HS-5 (cell line): ENCODE data around the gene KIF1A.

Source experiments
- DNase-seq: peaks from one replicate; pipeline ENCODE4 v3.0.0-alpha.2; 2012; ENCODE audit warnings: low read depth

KIF1A gene

DNA sequence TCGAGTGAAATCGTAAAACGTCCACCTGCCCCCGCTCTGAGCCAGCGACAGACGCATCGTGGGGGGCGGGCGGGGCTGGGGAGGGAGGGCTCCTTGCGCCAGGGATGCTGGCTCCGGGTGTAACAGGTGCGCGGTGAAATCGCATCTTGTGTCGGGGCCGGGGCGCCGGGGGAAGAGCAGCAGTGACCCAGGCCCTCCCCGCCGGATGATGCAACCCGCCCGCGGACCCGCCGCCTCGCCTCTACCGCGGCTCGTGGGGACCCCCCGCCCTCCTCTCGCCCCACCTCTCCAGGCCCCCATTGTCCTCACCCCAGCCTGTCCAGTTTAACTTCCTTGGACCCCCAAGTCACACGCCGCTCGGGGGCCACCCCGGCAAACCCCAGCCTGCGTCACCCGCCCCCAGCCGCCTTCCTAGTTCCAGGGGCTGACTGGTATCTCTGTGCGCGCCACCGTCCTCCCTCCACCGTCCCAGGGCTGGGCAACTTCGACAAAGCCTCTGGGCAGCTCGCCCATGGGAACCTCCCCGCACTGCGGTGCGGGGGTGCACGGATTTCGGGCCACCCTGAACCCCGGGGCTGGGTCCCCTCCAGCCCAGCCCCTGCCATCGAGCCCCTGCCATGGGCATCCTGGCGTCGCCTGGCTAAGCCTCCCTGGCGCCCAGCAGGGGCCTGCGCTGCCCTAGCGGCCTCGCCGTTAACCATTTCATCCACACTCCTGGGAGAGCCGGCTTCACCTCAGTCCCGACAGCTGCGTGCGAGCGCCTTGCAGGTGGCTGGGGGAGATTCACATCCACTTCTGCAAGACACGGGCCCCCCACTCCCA lies 799 bp upstream of the KIF1A start:
- DNase-seq, result no peak

DNA sequence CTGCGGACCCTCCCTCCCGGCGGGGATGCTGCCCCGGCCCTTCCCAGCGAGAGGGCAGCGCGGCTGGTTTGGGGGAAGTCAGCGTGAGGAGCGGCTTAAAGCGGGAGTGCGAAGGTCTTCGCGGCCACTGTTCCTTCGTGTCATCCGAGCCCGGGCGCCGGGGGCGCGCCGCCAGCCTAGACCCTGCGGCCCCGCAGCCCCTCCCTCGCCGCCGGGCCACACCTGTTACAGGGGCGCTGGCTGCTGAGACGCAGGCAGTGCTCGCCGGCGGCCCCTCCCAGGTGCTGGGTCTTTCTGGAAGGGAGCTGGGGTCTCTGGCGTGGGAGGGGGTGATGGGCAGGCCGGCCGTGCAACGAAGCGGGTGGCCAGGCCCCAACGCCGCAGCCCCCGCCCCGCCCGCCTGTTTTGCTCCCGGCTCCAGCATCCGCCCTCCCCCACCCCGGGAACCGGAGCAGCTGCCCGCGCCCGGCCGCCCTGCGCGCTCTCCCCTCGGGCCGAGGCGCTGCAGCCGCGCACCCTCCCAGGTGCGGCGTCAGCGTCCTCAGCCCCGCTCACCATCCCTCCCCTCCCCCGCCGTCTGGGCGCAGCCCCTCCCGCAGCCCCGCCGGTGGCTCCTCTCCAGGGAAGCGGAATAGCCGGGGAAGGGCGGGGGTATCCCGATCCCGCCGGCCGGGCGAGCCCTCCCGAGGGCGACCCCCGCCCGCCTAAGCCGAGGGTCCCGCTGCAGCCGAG lies 727 bp downstream of the KIF1A start:
- DNase-seq, result no peak

DNA sequence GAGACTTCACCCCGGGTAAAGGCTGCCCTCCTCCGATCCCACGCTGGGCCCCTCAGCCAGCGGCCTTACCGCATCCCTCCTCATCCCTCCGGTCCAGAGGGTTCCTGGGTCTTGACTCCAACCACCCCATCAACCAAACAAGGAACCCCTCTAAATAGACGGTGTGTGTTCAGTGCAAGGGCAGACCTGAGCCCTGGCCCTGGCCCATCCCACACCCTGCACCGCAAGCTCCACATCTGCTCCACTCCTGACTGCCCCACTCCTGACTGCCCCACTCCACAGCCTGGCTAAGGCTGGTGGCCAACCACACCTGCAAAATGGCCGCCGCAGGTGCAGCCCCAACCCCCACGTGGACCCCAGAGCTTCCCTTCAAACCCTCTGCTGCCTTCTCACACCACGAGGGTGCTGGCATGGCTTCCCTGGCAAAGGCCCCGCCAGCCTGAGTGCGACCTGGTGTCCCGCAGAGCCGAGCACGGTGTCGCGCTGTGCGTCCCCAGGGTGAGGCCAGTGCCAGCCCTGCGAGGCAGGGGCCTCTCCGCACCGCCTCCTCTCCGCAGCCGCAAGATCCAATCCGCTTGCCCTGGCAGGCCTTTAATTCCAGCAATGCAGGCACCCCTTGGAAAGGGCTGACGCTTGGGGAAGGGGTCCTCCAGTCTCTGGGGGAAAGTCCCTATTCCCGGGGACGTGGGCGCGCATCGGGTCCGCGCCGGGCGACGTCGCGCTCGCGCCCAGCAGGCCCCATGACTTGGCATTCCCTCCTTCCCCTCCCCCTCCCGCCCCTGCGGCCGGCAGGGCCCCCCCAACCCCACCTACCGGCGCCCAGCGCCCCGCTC lies 1.5 kb downstream of the KIF1A start:
- no peak for DNase-seq

DNA sequence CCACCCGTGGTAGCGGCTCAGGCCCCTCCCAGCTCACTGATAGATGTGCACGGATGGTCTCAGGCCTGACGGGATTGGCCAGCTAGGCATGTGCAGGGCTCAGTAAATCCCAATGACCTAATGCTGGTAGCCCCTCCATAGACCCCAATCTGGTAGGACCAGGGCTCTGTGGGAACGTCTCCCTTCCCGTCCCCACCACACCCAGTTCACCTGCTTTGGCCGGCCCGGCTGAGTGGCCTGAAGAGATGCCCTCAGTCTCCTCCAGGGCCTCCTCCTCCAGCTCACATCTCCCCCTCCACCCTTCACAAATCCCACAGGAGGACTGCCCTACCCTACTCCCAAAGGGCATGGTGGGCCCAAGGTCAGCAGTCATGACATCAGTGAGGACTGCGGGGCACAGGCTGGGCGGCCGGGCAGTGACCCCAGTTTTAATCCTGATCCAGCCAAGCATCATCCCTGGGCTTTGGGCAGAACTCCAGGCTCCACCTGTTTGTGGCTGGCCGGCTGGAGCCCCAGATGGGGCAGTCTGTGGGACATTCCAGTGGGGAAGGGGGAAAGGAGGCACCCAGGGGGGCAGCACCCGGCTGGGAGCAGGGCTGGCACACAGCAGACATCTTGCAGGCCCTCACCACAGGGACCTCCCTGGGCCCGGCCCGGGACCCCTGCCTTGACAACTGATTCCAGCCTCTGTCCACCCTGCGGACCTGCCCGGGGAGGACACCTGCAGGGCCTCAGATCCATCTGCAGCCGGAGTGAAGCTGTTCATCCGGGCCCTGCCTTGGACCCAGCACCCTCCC lies 2.3 kb downstream of the KIF1A start:
- DNase-seq, result no peak

DNA sequence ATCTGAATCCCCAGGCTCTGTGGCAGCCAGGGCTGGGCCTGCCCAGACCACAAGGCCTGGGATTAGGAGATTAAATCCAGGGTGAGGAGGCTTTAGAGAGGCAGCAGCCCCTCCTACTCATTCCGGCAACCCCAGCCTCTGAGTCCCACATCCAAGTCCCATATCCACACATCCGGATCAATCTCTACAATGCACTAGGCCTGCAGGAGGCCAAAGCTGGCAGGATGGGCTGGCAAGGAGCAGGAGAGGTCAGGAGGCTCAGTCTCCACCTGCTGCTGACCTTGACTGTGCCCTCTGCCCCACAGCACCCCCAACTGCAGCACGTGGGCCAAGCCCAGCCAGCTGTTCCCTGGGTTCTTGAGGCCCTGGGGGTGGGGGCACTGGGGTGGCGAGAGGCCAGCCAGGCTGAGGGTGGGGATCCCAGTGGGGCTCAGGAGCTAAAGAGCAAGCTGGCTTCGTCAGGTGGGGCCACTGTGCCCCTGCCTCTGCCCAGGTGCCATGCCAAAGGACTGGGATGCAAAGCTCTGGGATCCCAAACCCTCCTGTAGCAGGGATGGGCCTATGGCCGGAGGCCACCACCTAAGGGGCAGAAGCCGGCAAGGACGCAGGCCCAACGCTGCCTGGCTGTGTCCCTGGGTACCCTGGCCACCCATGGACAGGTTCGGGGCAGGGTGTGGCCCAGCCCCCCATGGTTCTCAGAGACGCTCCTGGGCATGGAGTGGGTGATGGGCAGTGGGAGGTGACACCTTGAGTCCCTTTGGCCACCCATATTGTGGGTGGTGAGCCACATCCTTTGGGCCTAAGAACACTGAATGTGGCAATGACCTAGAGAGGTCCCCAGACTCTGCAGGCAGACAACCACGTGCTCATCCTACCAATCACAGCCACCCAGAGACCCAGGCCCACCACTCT lies 3.2 kb downstream of the KIF1A start:
- DNase-seq, result no peak

DNA sequence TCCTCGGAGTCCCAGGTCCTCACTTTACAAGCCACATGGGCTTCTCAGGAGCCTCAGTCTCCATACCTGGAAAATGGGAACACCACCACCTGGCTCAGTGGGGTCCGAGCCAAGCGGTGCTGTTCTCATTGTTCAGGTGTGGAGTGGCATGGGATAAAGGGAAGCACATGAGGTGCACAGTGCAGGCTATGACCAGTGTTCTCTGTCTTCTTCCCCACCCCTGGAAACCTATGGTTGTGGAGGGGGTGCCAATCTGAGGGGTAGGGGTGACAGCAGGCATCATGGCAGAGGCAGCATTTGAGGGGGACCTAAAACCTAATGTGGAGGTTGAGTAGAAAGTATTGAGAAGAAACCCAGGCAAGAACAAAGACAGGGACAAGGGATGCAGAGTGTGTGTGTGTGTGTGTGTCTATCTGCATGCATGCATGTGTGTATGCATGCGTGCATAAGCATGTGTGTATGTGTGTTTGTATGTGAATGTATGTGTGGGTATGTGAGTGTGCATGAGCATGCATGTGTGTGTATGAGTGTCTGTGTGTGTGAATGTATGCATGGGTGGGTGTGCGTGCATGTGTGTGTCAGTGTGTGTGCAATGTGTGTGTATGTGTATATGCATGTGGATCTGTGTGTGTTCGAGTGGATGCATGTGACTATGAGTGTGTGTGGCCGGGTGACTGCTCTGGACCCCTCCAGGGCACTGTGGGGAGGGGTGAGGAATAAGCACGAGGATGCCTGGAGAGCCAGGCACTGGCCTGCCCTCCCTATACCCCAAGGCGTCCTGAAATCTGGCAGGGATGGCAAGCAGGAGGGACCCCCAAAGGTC lies 4.0 kb downstream of the KIF1A start:
- no peak for DNase-seq

DNA sequence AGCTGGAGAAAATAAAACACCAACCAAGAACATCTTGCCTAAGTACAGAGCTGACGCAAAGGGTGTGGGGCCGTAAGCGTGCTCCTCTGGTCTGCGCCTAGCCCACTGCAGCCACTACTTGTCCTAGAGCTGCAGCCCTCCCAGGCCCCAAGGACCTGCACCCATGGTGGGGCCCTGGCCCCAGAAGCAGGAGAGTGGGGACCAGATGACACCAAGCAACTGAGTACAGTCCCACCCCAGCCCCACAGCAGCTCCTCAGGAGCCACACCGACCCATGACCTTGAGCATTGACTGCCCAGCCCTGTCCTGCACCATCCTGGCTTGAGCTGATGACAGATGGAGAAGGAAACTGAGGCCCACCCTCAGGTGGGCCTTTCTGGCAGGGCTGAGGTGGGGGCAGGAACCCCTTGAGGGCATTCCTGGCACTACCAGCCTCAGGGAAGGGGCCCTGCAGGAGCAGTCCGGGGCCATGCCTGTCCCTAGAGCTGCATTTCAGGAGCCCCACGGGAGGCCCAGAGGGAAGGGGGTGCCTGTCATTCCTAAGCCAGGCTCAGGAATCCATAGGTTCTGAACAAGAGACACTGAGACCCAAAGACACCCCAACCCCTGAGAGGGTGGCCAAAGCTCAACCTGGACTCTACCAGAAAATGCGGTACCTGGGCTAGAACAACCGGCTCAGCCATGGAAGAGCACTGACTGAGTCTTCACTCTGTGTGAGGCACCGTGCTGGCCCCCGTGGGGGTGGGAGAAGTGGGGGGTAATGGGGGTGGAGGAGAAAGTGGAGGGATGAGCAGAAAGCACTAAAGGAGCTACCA lies 4.9 kb downstream of the KIF1A start:
- DNase-seq, result no peak

DNA sequence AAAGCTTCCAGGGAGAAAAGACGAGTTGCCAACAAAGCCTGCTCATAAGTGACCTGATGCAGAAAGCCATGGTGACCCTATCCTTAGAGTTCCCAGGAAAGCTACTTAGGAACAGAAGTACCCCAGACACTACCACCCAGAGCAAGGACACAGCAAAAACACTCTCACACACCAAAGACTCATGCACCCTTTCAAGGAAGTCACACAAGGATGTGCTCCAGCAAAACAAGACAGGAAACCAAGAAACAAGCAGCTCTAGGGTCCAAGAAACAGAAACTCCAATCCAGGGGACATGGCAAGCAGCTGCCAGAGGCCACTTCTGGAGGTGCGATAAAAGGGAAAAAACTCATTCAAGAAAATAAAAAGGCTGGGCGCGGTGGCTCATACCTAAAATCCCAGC lies 5.7 kb downstream of the KIF1A start:
- DNase-seq, result no peak

DNA sequence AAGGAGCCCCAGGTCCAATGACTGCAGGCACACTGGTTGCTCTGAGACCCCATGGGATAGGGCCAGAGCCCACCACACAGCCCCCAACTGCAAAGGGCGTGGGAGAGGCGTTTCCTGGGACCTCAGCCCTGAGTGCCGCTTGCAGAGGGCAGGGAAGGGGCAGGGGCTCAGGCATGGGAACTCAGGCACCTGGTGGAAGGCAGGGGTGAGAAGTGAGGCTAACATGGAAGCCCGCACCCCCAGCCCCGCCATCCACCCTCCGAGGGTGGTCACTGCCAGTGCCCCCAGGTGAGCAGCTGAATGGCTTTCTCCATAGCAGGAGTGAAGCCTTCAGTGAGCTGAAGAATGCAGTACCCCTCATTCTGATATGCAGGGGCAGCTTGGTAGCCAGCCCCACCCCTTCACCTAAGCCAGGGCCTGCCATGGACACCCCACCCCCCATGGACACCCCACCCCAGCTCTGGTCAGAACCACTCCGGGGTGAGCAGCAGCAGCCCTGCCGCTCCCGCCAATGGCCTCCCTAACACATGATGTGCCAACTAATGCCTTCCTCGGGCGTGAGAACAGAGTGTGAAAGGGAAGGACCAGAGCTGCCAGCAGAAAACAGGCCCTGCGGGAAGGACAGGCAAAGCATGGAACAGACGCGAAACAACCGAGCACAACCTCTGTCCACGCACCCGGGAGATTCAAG lies 6.6 kb downstream of the KIF1A start:
- no peak for DNase-seq

DNA sequence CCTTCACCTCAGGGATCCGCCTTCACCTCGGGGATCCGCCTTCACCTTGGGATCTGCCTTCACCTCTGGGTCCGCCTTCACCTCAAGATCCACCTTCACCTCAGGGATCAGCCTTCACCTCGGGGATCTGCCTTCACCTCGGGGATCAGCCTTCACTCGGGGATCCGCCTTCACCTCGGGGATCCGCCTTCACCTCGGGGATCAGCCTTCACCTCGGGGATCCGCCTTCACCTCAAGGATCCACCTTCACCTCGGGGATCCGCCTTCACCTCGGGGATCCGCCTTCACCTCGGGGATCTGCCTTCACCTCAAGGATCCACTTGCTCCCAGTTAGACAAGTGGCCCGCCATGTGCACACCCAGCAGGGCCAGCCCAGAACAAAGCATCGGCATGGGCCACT lies 7.3 kb downstream of the KIF1A start:
- DNase-seq, result no peak

DNA sequence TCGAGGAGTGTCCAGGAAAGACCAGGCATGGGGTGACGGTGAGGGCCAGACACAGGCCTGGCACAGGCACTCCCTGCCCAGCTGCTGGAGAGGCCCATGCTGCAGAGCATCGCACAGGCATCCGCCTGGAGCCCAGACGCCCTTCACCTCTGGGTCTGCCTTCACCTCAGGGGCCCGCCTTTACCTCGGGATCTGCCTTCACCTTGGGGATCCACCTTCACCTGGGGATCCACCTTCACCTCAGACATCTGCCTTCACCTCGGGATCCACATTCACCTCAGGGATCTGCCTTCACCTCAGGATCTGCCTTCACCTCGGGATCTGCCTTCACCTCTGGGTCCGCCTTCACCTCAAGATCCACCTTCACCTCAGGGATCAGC lies 7.7 kb downstream of the KIF1A start:
- DNase-seq, result no peak

DNA sequence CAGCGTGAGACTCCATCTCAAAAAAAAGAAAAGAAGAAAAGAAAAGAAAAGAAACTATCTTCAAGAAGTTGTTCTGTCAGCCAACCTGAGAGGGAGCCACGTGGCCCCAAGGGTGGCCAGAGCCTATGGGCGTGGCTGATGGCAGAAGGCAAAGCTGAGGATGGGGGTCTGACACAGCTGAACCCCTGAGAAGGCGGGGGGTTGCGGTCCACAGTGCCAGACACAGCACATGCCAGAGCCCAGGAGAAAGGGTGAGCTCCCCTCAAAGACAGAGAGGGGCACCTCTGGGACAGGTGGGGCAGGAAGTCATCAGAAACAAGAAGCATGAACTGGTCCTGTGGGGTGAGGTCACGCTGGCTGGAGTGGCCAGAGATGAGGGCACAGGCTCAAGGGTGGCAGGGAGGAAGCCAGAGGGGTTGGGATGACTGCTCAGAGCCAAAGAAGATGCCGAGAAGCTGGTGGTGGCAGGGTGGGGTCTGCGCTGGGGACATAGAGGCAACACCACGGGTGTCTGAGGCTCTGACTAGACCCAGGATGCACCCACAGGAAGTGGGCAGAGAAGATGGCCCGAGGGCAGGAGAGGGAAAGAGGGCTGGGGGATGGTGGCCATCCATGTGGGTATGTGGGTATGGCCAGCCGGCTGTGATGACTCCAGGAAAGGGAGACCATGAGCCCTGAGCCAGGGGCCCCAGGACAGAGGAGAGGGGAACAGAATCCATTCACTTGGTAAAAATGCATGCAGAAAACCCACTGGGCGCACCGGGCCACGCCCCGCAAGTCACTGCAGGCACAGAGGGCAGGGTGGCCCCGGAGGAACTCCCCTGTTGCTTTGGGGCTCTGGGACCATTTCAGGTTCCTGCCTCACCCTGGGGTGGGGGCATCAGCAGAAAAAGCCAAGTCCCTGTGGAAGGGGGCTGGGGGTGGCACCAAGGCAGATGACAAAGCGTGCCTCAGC lies 8.4 kb downstream of the KIF1A start:
- no peak for DNase-seq

DNA sequence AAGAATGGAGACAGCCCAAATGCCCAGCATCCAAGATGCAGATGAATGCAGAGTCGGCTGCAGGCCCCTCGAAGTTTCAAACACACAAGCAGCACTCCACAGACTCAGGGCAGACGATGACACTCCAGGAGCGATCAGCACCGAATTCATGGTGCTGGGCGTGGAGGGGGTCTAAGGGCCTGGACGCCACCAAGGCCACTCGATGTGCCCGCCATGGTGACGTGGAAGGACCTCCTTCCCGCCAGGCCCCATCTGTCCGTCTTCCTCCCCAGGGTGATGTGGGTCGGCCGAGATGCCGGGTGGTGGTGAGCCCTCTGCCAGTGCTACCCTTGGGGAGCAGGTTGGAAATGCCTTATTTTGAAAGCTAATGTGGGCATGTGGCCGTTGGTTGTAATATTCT lies 9.4 kb downstream of the KIF1A start:
- DNase-seq, result no peak

DNA sequence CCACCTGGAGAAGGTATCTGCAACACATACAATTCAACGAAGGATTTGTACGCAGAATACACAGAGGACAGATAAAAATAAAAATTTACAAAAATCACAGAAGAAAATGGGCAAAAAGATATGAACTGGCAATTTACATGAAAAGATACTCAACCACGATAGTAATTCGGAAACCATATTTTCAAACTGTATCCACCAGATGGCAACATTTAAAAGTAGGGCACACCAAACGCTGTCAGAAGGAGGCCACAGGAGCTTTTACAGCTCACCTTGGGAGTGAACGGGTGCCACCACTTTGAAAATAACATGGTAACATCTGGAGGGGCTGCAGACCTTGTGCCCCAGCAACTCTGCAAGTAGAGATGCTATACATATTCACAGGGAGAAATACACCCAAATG lies 9.8 kb downstream of the KIF1A start:
- DNase-seq, result no peak

DNA sequence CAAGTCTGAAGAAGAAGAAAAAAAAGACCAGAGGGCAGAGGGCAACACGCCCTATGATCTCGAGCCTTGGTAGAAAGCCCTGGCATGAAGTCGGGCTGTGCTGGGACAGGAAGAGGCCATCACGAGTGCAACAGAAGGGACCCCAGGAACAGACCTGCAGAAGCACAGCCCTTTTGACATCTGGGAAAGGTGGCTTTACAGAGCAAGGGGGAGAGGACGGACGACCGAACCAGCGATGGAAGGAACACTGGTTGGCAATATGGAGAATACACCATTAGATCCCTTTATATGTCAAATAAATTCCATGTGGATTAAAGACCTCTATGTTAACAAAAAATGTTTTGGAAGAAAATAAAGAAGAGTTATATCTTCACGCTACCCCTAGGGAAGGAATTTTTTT lies 10.7 kb downstream of the KIF1A start:
- DNase-seq, result no peak

DNA sequence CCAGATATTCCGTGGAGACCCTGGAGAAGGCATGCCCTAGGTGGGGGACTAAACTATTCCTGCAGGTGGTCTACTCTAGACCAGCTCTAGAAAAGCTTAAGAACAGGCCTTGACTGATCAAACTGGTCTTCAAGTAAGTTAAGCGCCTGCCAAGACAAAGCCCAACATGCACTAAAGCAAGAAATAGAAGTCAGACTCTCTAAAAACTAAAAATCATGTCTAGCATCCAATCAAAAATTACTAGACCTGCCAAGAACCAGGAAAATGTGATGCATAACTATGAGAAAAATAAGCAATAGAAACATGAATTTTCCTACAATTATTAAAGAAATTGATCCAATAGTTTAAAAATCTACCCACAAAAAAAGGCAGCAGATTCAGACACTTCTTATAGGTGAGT lies 13.6 kb downstream of the KIF1A start:
- DNase-seq, result no peak

DNA sequence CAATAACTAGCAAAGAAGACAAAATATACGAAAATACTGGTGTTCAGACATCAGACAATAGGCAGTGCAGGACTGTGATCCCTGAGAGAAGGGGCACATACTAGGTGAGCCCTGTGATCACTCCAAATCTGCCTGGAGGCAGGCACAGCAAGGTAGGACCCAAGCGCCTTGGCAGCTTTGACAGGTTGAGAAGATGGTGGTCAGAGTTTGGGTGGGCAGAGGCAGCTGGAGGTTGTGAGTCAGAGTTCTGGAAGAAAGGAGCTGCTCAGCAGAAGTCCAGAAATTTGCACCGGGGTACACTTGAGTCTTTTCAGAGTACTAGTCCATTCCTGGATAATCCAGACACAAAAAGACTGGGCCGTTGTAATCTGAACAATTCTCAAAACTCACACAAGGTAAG lies 14.0 kb downstream of the KIF1A start:
- no peak for DNase-seq
